ELF-1 (cell line): Measurements from ENCODE around the gene SMIM1.
"Not testable (repeated sequence)": the region's sequence is repeated elsewhere in the genome, so short reads cannot be mapped to it uniquely, and the experiment has no call there.

Experiments used
- DNase-seq: peaks from one replicate; pipeline ENCODE4 v3.0.0-alpha.2; 2016; ENCODE audit warnings: low read depth, low spot score

SMIM1 gene

GRCh38 chr1:3790952-3791351 is 18.4 kb downstream of the SMIM1 start:
- DNase-seq: no peak

- no peak for DNase-seq
These were observed 23.1 kb downstream of the SMIM1 start for GRCh38 chr1:3795453-3796214.

- DNase-seq: peak; percentile 90
These were observed 23.9 kb downstream of the SMIM1 start, which contains the start of gene LRRC47 for GRCh38 chr1:3796215-3797061. LRRC47 (minus strand) TSS chr1:3796498; CDS start chr1:3796476, 22 bp downstream.

GRCh38 chr1:3799976-3800685 is 27.6 kb downstream of the SMIM1 start:
- no peak for DNase-seq

GRCh38 chr1:3800795-3801194 is 28.2 kb downstream of the SMIM1 start:
- DNase-seq: not testable (repeated sequence)

- no peak for DNase-seq
These were observed 31.5 kb downstream of the SMIM1 start for GRCh38 chr1:3803905-3804626.

- not testable (repeated sequence) for DNase-seq
These were observed 32.0 kb downstream of the SMIM1 start for GRCh38 chr1:3804627-3804944.

GRCh38 chr1:3805038-3805437 is 32.5 kb downstream of the SMIM1 start:
- no peak for DNase-seq

GRCh38 chr1:3807769-3808168 is 35.2 kb downstream of the SMIM1 start:
- no peak for DNase-seq

- no peak for DNase-seq
These were observed 37.1 kb downstream of the SMIM1 start for GRCh38 chr1:3809680-3810079.

- DNase-seq: not testable (repeated sequence)
These were observed 37.7 kb downstream of the SMIM1 start for GRCh38 chr1:3810149-3810761.

- DNase-seq: no peak
These were observed 39.0 kb downstream of the SMIM1 start for GRCh38 chr1:3811595-3811911.

- no peak for DNase-seq
These were observed 41.5 kb downstream of the SMIM1 start for GRCh38 chr1:3814065-3814464.

GRCh38 chr1:3814771-3815561 is 42.4 kb downstream of the SMIM1 start:
- DNase-seq: no peak

GRCh38 chr1:3816331-3817137 is 44.0 kb downstream of the SMIM1 start:
- DNase-seq: no peak

GRCh38 chr1:3817138-3817740 is 44.7 kb downstream of the SMIM1 start:
- DNase-seq: no peak

- DNase-seq: no peak
These were observed 45.5 kb downstream of the SMIM1 start for GRCh38 chr1:3817821-3818597.

- no peak for DNase-seq
These were observed 47.2 kb downstream of the SMIM1 start for GRCh38 chr1:3819771-3820200.
